ENCODE measurements around the gene THRB.

Gene THRB

DNA sequence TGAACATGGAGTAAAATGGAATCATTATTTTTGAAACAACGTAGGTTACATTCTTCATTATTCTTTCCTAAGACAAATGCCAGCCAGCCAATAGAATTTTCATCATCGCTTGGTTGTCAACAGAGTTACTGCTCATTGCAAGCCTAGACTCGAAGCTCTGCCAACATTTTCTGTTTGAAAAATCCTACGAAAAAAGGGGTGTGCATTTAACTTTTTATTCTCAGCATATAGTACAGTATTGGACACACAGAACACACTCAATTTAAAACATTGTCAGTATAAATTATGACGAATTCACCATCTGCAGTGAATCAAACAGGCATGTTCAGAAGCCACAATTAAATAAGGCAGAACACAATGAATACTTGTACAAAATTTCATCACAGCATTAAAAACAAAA, 317.4 kb downstream of the THRB start:
- peak; percentile 63 for DNase-seq (ENCODE audit: low read depth)

DNA sequence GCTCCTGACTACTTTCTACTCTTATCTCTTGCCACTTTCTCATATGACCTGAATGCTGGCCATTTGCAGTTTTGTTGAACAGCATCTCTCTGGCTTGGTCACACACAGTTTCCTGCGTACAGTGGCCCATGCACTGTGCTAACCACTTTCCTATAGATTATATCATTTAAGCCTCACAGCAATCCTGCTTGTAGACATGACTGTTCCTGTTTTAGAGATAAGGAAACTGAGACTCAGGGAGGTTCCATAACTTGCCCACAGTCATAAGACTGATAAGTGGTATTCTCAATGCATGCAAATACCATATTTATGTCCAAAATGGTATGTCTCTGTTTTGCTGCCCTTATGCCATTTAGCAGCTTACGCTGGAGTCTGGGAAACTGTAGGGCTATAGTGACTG, 320.0 kb downstream of the THRB start:
- DNase-seq (ENCODE audit: low read depth) = no peak

DNA sequence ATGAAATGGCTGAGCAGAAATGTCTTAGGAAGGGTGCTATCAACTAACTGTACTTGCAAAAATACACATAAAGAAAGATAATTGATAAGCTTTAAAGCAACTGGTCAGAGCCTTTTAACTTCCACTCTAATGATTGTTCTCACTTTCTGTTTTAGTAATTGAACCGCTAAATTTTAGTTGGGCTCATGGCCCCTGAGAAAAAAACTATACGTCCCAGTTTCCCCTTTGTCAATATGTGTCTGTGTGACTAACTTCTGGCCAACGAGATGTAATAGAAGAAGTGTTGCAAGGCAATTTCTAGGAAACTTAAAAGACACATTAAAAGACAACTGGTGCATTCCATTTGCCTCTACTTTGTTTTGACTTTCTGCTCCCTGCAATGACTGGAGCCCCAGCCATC, 325.7 kb downstream of the THRB start:
- DNase-seq (ENCODE audit: low read depth) = no peak

DNA sequence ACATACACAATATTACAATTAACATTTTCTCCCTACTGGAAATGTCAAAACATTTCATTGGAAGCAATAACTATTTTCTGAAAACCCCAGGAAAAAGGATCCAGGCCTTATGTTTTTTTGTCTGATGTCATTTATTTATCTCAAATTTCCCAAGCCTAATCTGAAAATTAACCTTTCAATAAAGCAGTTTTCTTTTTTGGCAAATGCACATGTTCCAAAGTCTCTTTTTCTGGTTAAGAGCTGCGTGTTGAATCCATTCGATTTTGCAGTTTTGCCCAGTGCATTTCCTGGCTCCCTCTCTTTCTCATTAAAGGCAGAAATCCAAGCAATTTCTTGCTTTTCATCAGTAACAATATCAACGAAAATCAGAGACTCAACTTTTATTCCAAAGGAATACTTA, 327.2 kb downstream of the THRB start:
- no peak for DNase-seq (ENCODE audit: low read depth)

DNA sequence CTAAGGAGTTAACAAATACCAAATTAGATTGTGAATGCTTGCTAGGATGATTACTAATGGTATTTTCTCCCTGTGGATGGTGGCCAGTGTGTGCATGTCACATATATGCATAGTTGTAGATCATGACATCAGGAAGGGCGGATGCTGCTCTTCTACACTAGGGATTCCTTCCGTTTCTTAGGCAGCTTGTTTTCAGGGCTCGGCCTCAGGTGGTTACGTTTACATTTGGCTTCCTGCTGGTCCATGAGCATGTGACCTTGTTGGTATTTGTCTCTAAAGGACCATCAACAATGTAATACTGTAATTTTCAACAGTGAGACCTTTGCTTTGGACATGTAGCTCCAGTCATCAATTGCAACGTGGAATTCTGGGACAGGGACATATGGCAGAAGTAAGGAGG, 328.1 kb downstream of the THRB start:
- no peak for DNase-seq (ENCODE audit: low read depth)

DNA sequence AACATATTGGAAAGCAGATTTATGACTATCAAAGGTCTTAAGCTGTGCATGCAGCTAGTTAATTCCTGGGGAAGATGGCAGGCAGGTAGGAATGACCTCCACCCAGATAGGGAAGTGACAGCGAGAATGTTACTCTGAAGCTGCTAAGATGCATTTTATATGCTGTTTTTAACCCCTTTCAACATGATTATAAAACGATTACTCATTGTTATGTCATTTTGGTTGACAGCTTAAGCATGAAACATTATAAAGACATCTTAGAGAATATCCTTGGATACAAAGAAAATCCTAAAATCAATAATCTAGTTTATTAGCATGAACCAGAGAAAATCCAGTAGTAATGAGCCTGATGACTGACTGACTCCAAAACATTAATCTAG, 329.1 kb downstream of the THRB start:
- DNase-seq (ENCODE audit: low read depth) = no peak

DNA sequence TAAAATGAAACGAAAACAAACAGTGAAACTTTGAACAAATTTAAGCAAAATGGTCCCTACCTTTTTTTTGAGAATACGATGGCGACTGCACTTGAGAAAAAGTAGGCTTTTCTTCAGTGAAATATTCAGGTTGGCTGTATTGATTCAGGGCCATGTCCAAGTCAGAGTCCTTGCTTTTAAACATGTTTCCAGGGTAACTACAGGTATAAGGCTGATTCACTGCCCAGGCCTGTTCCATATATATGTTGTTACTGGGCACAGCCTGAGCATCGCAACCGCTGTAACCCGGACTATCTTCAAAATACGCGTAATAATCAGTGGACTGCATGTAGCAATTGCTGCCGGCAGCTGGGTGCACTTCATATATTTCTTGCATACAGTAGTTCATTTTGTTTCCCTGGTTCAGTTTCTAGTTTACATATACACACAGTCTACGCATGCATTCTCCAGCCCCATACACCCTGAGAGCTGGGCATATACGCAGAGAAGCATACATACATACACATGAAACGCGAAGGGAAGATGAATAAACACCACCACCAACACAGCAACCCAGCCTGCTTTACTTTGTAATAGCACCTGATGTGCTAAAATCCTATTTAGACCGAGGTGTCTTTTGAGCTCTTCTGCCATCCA, 329.6 kb downstream of the THRB start:
- no peak for DNase-seq (ENCODE audit: low read depth)

DNA sequence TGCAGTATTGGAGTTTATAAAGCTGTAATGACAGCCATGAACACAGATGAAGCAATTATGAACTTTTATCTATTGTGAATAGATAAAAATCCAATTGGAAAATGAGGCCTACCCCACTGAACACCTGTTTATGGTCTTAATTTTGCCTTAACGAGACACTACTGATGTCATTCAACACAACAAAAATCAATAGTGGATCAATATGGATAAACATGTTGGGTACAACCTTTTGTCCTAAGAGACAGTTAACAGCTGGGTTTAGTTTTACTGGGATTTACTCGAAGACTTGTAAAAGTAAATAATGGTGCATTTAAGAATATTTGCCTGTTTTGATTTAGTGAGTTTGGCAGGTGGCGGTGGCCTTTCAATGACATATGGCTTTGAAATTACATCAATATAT, 331.7 kb downstream of the THRB start:
- DNase-seq (ENCODE audit: low read depth) = no peak

DNA sequence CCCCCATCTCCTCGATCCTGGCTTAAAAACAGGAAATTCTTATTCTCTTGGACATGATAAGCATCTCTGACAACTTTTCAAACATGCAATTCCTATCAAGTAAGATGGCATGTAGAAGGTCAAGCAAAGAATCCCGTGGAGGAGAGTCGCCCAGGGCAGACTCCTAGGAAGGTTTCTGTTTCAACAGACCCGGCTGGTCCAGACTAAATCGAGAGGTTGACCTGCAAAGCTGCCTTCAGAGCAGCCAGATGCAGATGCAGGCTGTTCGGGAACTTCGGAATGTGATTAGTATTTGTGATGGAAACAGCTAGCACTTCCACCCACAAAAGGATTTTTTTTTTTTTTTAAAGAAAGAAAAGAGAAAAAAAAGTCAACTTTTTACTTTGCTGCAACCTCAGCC, 332.8 kb downstream of the THRB start:
- DNase-seq (ENCODE audit: low read depth) = no peak

DNA sequence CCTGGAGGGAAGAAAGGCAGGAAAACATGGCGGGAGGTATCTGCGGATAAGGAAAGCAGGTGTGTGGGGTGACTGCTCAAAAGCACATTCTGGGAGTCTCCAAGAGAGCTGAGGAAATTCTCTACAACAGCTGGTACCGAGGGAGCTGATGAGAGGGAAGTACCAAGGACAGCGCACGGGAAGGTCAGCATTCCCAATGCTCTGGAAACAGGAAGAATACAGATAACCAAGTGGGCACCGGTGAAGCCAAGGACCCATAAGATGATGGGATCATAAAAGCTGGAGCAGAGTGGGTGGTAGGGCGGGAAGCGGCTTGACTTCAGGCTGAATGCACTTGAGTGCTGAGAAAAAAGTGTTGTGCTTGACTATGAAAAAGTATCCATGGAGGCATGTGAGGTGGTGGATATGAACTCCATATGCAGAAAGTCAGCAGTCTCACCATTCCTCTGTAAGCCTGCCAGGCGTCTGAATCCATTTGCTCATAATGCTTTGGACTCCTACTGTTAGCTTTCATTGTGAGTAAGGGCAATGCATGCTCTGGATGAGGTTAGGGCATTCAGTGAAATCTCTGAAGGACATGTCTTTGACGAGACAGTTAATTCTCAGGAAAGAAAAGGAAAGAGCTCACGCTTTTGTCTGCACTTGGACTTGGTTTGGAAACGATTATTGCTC, 334.1 kb downstream of the THRB start:
- DNase-seq (ENCODE audit: low read depth) = no peak

DNA sequence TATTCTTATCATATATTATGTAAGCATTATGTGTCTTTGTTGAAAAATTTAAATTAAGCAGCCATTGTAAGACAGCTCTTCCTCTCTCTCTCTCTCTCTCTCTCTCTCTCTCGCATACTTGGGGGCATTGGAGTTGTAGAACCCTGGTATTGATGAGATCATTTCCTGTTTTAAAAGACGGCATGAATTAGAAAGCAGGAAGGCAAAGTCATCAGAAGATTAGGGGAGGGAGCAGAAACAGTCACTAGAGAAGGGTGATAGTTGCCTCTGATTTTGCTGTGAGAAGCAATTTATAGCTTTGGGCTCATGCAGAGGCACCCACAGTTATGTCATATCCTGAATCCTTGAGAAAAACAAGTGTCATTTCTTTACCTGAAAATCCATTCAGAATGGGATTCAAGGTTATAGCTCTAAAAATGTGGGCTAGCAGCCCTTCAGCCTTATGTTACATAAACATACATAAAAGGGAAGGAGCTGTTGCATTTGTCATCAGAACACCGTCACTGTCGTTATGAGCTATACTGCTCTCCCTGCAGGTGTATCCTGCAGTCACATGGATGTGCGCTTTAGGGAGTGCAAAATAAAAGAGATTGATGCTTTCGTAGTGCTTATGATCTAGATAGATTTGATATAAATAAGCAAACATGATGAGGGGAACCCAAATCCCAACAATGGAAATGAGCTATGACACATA, 335.7 kb downstream of the THRB start:
- no peak for DNase-seq (ENCODE audit: low read depth)

DNA sequence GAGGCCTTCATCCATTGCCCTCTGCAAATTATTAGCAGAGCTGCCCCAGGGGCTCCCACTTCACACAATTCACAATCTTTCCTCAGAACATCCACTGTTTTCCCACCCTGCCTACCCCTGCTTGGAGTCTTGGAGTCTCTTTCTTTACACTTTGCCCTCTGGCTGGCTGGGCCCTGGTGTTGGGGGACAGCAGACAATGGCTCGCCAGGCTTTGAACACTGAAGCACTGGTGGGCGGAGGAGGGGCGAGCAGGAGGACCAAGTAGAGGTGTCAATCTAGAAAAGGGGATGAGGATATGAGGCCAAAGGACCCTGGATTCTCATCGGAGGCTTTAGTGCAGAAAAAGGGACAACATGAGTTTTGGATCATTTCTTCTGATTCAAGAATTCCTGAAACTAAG, 337.5 kb downstream of the THRB start:
- DNase-seq (ENCODE audit: low read depth) = no peak

DNA sequence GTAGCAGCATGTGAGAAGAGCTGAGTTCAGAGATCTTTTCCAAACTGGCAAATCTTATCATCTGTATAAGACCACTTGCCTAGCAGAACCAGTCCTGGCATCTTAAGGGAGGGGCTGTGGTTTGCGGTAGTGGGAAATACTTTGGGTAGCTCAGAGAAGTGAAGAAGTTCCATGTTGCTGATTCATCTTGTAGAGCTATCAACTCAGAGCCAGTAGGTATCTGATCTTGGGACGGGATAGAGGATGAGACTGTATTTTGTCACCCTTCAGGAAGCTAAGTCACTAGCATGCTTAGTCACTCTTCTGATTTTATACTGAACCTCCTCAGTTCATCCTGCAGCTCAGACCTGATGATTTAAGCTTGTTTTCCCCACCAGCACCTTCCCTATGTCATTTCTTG, 338.2 kb downstream of the THRB start:
- DNase-seq (ENCODE audit: low read depth) = no peak

DNA sequence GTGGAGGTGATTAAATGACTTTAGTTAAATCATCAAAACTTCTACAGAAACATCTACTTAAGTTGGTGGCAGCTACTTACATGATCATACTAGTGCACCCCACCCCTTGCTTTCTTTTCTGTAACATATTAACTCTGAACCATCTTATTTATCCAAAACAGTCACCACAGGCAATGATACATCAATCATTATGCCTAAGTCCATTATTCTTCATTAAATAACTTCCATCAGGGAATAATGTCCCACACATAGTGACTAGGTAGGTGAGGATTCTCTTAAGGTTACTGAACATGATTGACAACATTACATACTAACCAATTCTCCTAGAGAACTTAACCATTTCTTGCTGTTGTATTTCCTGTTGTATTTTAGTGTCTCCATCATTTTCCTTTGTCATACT, 339.4 kb downstream of the THRB start:
- DNase-seq (ENCODE audit: low read depth) = no peak

DNA sequence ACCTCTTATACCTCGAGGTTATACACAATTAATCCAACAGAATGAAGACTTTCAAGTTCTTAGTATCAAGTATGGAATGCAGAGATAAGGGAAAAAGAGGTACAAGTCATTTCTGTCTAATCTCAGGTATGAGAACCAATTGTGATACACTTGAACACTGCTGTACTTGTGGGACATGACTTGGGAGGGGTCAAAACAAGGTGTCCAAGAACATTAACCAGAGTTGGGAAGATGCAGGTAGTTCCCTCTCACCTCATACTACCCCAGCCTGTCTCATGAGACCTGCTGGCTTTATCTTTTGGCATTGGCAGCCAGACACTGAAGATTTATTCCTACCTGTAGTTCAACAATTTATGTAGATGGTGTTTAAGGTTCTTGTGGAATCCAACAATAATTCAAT, 339.9 kb downstream of the THRB start:
- no peak for DNase-seq (ENCODE audit: low read depth)

DNA sequence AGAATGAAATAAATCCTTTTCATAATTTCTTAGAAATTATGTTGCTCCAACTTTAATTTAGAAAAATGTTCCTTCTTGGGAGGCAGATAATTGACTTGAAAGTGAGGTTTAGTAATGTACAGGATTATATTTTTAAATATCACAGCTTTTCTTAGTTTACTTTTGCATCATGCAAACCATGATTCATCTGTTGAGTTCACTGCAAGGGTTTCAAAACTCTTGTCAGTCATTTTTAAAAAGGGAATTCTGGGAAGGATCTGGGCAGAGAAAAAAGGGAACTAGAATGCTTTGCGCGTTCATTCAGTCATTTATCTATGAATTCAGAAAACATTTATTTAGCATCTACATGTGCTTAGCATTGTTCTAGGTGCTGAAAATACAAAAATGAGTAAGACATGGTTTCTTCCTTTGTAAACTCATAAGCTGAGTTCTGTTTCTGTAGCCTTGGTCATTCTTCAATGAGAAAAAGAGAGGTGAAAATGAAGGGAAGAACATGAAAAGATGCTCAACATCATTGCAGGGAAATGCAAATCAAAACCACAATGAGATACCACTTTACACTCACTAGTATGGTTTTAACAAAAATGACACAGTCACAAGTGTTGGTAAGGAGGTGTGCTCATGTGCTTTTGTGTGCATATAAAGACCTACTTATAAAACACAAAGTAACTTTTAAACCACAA, 340.5 kb downstream of the THRB start:
- peak; percentile 14 for DNase-seq (ENCODE audit: low read depth)

DNA sequence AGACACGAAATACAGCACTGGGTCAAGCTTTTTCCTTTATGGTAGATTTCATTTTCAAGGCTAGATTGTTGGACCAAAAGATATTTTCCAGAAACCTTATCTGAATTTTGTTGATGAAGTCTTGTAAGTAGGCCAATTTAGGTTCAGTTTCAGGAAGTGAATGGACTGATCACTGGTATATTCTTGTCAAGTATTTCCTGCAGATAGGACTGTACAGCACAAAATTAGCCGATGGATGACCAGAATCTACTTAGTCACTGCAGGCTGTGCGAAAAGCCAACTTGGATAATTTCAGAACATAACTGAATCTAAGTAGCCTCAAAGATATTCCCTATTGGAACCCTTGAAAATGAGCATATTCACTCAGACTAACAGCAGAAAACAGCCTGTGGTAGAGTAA, 343.1 kb downstream of the THRB start:
- no peak for DNase-seq (ENCODE audit: low read depth)

DNA sequence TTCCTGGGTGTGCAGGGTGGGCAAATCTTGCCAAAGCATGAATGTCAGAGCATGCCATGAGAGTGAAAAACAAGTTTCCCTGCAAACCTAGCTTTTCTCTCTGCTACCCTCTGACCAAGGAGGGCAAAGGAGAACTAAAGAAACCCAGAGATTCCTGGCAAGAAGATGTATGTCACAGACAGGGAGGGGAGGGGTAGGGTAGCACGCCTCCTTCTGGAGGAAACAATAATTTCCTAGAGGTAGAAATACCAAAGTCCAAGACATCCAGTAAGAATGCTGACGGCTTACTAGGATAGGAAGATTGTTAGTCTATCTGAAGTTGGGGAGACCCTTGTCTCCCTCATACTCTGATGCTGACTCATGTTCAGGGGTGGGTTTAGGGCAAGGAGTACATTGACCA, 345.6 kb downstream of the THRB start:
- no peak for DNase-seq (ENCODE audit: low read depth)

DNA sequence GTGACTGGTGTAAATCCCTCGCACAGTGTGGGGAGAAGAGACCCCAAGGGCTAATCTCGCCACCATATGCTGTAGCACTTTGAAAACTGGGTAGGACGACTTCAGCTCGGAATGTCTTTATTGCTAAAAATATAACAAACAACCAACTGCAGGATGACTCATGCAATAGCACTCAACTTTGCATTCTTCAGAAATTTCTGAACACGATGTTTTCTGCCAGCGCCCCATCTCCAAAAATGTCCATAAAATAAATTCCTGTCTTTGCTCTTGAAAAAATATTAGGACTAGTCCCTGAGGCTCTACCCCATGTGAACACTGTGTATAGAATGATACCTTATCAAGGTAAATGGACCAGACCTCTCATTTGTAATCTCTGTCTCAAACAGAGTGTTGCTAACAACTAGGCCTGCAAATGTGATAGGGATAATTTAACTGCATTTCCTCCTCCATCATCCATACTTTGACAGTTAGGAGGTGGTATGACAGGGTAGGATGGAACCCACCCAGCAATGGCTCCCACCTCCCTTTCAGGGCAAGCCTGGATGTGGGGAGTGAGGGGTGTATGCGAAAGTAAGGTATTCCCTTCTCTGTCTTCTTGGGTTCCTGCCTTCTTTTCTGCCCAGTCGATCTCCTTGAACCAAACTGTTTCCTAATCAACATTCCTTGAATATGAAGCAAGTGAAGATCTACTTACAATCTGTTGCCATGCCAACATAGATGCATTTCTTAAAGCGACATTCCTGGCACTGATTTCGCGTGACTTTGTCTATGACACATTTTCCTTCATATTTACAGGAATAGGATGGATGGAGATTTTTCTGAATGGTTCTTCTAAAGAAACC, 348.4 kb downstream of the THRB start:
- DNase-seq (ENCODE audit: low read depth) = peak; percentile 98

DNA sequence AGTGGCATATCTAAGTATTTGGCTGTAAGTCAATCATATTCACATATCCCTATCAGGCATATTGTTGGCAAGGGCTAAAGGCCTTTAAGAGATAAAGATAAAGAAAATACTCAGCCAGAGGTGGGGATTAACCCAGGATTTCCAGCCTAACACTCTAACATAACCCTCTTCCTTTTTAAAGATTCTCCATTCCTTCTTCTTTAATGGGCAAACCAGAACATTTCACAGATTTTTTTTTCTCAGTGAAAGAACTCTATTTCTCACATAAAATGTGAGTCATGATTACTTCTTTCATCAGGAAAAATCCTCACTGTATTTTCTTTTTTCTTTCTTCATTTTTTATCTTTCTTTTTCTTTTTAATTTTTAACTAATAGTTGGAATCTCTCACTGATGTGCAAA, 349.2 kb downstream of the THRB start:
- no peak for DNase-seq (ENCODE audit: low read depth)

DNA sequence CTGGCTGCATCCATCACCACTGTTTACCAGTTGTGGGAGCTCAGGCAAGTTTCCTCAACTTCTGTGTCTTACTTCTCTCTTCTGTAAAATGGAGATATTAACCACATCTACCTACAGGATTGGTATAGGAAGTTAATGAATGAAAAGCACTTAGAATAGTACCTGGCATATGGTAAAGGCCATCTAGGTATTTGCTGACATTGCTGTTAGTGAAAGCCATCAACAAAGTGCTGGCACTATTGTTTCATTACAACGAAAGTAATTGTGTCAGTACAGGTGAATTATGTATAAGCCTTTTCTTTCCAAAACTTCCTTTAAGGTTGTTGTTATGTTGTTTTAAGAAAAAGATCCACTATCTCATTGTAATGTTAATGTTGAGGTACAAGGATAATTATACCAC, 352.5 kb downstream of the THRB start:
- DNase-seq (ENCODE audit: low read depth) = no peak

DNA sequence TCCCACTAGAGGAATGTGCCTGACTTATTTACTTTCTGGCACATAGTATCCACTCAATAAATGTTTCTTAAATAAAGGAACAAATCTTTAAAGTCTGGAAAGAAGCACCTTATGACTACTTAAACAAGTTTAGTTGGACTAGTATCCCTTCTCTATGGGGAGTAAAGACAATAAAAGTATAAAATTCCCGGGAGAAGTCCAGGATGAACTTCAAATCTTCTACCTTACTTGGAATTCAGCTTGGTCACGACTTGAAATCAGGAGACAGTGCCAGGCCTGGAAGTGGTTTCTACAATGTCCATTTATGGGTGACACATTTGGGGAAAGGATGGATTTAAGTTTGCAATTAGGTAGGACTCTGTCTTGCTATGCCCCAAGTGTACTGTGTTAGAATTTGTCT, 353.1 kb downstream of the THRB start:
- no peak for DNase-seq (ENCODE audit: low read depth)

Measured in fibroblast of gingiva (primary cell).